ENCODE data around the gene P3H4. TPM values are rescaled to one million over a fixed set of nuclear protein-coding genes. Genes with fewer than 3 reads are reported as not detected.

The P3H4 gene
- polyA plus RNA-seq, 1 donor (not counting 4 experiments of a cell fraction or from before 2014, with no cell fraction given), result 4.2 TPM

- Histone ChIP-seq H3K9me1 (ENCODE audit: control insufficient read depth, extremely low read depth, insufficient read depth, low read length) (no peaks in the 10 kb centered on the region), H3K9me3 (ENCODE audit: control insufficient read depth, low read depth, low read length) (no peaks in the 10 kb centered on the region), H3K79me2 (ENCODE audit: control insufficient read depth, insufficient read depth, low read length) (no peaks in the 10 kb centered on the region), H3K4me1 (ENCODE audit: control insufficient read depth, extremely low read depth, insufficient read depth, low read length) (peaks cover 48% of the 10 kb centered on the region), H3K9ac (ENCODE audit: control insufficient read depth, extremely low read depth, insufficient read depth, low read length) (no peak overlapping the region), H4K20me1 (ENCODE audit: control insufficient read depth, extremely low read depth, insufficient read depth, low read length) (no peaks in the 10 kb centered on the region), H3K27ac (ENCODE audit: control insufficient read depth, insufficient read depth, low read length) (no peak overlapping the region), H3K4me2 (ENCODE audit: control insufficient read depth, extremely low read depth, insufficient read depth, low read depth, low read length) (no peak overlapping the region), H3K4me3 (ENCODE audit: control insufficient read depth in 2 of 3, extremely low read depth in 1 of 3, insufficient read depth in 2 of 3, low read depth in 1 of 3, low read length in 3 of 3) (no peak overlapping the region), H3K27me3 (ENCODE audit: control insufficient read depth, extremely low read depth, insufficient read depth, low read length) (no peaks in the 10 kb centered on the region), H2AFZ (ENCODE audit: control insufficient read depth, low read length) (no peak overlapping the region), H3K36me3 (ENCODE audit: control insufficient read depth in 2 of 2, extremely low read depth in 1 of 2, insufficient read depth in 2 of 2, low read length in 2 of 2) (no peaks in the 10 kb centered on the region)
- dilution Hi-C loops (cut with MboI; ENCODE audit: extremely low pct_ligation_motif_present, low sequenced_read_pairs), result no loop called here
- no peak for FAIRE-seq
- TF ChIP-seq, protein P1, sequence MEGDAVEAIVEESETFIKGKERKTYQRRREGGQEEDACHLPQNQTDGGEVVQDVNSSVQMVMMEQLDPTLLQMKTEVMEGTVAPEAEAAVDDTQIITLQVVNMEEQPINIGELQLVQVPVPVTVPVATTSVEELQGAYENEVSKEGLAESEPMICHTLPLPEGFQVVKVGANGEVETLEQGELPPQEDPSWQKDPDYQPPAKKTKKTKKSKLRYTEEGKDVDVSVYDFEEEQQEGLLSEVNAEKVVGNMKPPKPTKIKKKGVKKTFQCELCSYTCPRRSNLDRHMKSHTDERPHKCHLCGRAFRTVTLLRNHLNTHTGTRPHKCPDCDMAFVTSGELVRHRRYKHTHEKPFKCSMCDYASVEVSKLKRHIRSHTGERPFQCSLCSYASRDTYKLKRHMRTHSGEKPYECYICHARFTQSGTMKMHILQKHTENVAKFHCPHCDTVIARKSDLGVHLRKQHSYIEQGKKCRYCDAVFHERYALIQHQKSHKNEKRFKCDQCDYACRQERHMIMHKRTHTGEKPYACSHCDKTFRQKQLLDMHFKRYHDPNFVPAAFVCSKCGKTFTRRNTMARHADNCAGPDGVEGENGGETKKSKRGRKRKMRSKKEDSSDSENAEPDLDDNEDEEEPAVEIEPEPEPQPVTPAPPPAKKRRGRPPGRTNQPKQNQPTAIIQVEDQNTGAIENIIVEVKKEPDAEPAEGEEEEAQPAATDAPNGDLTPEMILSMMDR (optimal IDR thresholded peaks at IDR 0.05 in 1 of 3, IDR thresholded peaks at IDR 0.05 in 1 of 3, conservative IDR thresholded peaks at IDR 0.05 in 1 of 3; ENCODE audit: extremely low read depth in 1 of 3, insufficient read depth in 2 of 3, low read length in 3 of 3), result no peak
- no peak for TF ChIP-seq EZH2 (IDR thresholded peaks at IDR 0.05; ENCODE audit: low read length)
- DNase-seq (ENCODE audit: low read depth, low spot score), result no peak
Measured at GRCh38 chr17:41797377-41797776, 14.4 kb downstream of the P3H4 start.

GRCh38 chr17:41796121-41796895 is 15.4 kb downstream of the P3H4 start:
- Histone ChIP-seq H3K9me1 (ENCODE audit: control insufficient read depth, extremely low read depth, insufficient read depth, low read length) (no peaks in the 10 kb centered on the region), H3K36me3 (ENCODE audit: control insufficient read depth in 2 of 2, extremely low read depth in 1 of 2, insufficient read depth in 2 of 2, low read length in 2 of 2) (no peaks in the 10 kb centered on the region), H3K4me1 (ENCODE audit: control insufficient read depth, extremely low read depth, insufficient read depth, low read length) (peaks cover 49% of the 10 kb centered on the region), H3K79me2 (ENCODE audit: control insufficient read depth, insufficient read depth, low read length) (no peaks in the 10 kb centered on the region), H3K4me2 (ENCODE audit: control insufficient read depth, extremely low read depth, insufficient read depth, low read depth, low read length) (no peak overlapping the region), H3K9me3 (ENCODE audit: control insufficient read depth, low read depth, low read length) (no peaks in the 10 kb centered on the region), H3K27ac (ENCODE audit: control insufficient read depth, insufficient read depth, low read length) (no peak overlapping the region), H3K9ac (ENCODE audit: control insufficient read depth, extremely low read depth, insufficient read depth, low read length) (no peak overlapping the region), H3K27me3 (ENCODE audit: control insufficient read depth, extremely low read depth, insufficient read depth, low read length) (no peaks in the 10 kb centered on the region), H4K20me1 (ENCODE audit: control insufficient read depth, extremely low read depth, insufficient read depth, low read length) (no peaks in the 10 kb centered on the region), H3K4me3 (ENCODE audit: control insufficient read depth in 2 of 3, extremely low read depth in 1 of 3, insufficient read depth in 2 of 3, low read depth in 1 of 3, low read length in 3 of 3) (no peak overlapping the region), H2AFZ (ENCODE audit: control insufficient read depth, low read length) (no peak overlapping the region)
- no peak for DNase-seq (ENCODE audit: low read depth, low spot score)
- no peak for FAIRE-seq
- no peak for TF ChIP-seq EZH2 (IDR thresholded peaks at IDR 0.05; ENCODE audit: low read length)
- TF ChIP-seq, protein P1 (optimal IDR thresholded peaks at IDR 0.05 in 1 of 3, IDR thresholded peaks at IDR 0.05 in 1 of 3, conservative IDR thresholded peaks at IDR 0.05 in 1 of 3; ENCODE audit: extremely low read depth in 1 of 3, insufficient read depth in 2 of 3, low read length in 3 of 3), result no peak
- dilution Hi-C loops (cut with MboI; ENCODE audit: extremely low pct_ligation_motif_present, low sequenced_read_pairs), result no loop called here
